Neural progenitor cell (in vitro differentiated cells): ENCODE data around the gene POR. TPM values are rescaled to one million over a fixed set of nuclear protein-coding genes. Genes with fewer than 3 reads are reported as not detected.
"Not testable (repeated sequence)": the region's sequence is repeated elsewhere in the genome, so short reads cannot be mapped to it uniquely, and the experiment has no call there.

ENCODE experiments used
- DNase-seq: peaks from one replicate; pipeline ENCODE4 v3.0.0-alpha.2; 2016; ENCODE audit warnings: low spot score
- H2AFZ ChIP-seq: fragments of 200-600 bp; sonication (generic); replicated peaks from 2 replicates; pipeline ENCODE4 v1.6.1; 2016; ENCODE audit warnings: antibody characterized with exemption
- H3F3A ChIP-seq: fragments of 200-600 bp; sonication (generic); 2 replicates; pipeline ENCODE4 v1.6.1; 2016; ENCODE audit warnings: antibody characterized with exemption, low read depth
- H3K27ac ChIP-seq: fragments of 200-600 bp; sonication (generic); 2 replicates; pipeline ENCODE4 v1.5.1; 2016; ENCODE audit warnings: mild to moderate bottlenecking
- H3K27me3 ChIP-seq: fragments of 200-600 bp; sonication (generic); 2 replicates; pipeline ENCODE4 v1.6.1; 2016; ENCODE audit warnings: mild to moderate bottlenecking, moderate library complexity
- H3K36me3 ChIP-seq: fragments of 200-600 bp; sonication (generic); 2 replicates; pipeline ENCODE4 v1.5.1; 2016
- H3K4me1 ChIP-seq: fragments of 200-600 bp; sonication (generic); 2 replicates; pipeline ENCODE4 v1.6.1; 2016; ENCODE audit warnings: mixed run types
- H3K4me2 ChIP-seq: fragments of 200-600 bp; sonication (generic); 2 replicates; pipeline ENCODE4 v1.6.1; 2016
- H3K4me3 ChIP-seq: fragments of 200-600 bp; sonication (generic); 2 replicates; pipeline ENCODE4 v1.5.1; 2016
- H3K79me2 ChIP-seq: fragments of 200-600 bp; sonication (generic); 2 replicates; pipeline ENCODE4 v1.6.1; 2016; ENCODE audit warnings: low read depth
- H3K9ac ChIP-seq: fragments of 200-600 bp; sonication (generic); 2 replicates; pipeline ENCODE4 v1.6.1; 2016
- H3K9me3 ChIP-seq: fragments of 200-600 bp; sonication (generic); 2 replicates; pipeline ENCODE4 v1.5.1; 2016; ENCODE audit warnings: low read depth
- H4K20me1 ChIP-seq: fragments of 200-600 bp; sonication (generic); 2 replicates; pipeline ENCODE4 v1.6.1; 2016; ENCODE audit warnings: low read depth
- H3K27ac Mint-ChIP-seq: 3 replicates; pipeline ENCODE4 v1.8.0; 2021; ENCODE audit warnings: mixed read lengths
- H3K27me3 Mint-ChIP-seq: 2 replicates; pipeline ENCODE4 v1.8.0; 2022; ENCODE audit warnings: low read depth, mild to moderate bottlenecking, inconsistent platforms, moderate library complexity, mixed read lengths; ENCODE audit not compliant: insufficient read depth
- H3K36me3 Mint-ChIP-seq: 3 replicates; pipeline ENCODE4 v1.8.0; 2021; ENCODE audit warnings: mixed read lengths
- H3K4me1 Mint-ChIP-seq: 3 replicates; pipeline ENCODE4 v1.8.0; 2021; ENCODE audit warnings: mixed read lengths
- H3K4me3 Mint-ChIP-seq: 3 replicates; pipeline ENCODE4 v1.8.0; 2021; ENCODE audit warnings: mild to moderate bottlenecking, moderate library complexity, mixed read lengths
- H3K9me3 Mint-ChIP-seq: 3 replicates; pipeline ENCODE4 v1.8.0; 2020; ENCODE audit warnings: mixed read lengths
- CTCF ChIP-seq: fragments of 200-600 bp; sonication (generic); IDR thresholded peaks from 2 replicates; pipeline ENCODE4 v1.5.1; 2017; ENCODE audit warnings: antibody characterized with exemption, mild to moderate bottlenecking
- EZH2 ChIP-seq: fragments of 200-600 bp; sonication (generic); IDR thresholded peaks from 2 replicates; pipeline ENCODE4 v1.6.1; 2017; ENCODE audit warnings: antibody characterized with exemption, mild to moderate bottlenecking, moderate library complexity
- EZH2phosphoT487 ChIP-seq: fragments of 200-600 bp; sonication (generic); IDR thresholded peaks from 2 replicates; pipeline ENCODE4 v1.6.1; 2017; ENCODE audit warnings: antibody characterized with exemption
- total RNA-seq: library from RNA; depleted of rRNA; stranded (reverse); fragments of >200 nt; gene quantifications from 2 replicates; pipeline ENCODE4 v1.2.3, GENCODE V29; 2015; ENCODE audit warnings: low replicate concordance

POR gene
- total RNA-seq, 1 donor from 2014 or later: 38.6 TPM

DNA sequence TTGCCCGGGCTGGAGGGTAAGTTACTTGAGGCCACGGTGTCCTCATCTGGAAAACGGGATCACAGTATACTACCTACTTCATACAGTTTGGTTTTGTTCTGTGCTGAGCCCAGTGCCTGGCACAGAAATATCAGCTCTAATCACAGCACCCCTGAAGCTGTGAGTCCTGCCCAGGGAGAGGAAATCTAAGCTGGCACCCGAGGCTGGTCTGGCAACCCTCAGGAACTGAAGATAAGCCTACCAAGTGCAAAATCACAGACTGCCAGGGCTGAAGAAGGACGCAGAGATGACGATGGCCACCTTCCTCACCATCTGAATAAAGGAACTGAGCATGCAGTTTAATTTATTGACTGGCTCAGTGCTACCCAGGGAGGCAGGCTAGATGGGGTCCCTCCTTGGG lies 87.2 kb downstream of the POR start:
- no peaks in the 10 kb centered on the region for H3K4me1 ChIP-seq
- no peaks in the 10 kb centered on the region for H3K79me2 ChIP-seq
- H3K9ac ChIP-seq: no peak overlapping the region
- no peaks in the 10 kb centered on the region for H4K20me1 ChIP-seq
- H2AFZ ChIP-seq: no peak overlapping the region
- H3K36me3 ChIP-seq: no peaks in the 10 kb centered on the region
- peaks cover 18% of the 10 kb centered on the region for H3K36me3 Mint-ChIP-seq
- TF ChIP-seq EZH2phosphoT487 (no peak), CTCF (no peak), EZH2 (no peak)
- H3K27ac Mint-ChIP-seq: no peak overlapping the region
- no peak overlapping the region for H3K27ac ChIP-seq
- no peaks in the 10 kb centered on the region for H3F3A ChIP-seq
- peaks cover 6% of the 10 kb centered on the region for H3K27me3 Mint-ChIP-seq
- no peaks in the 10 kb centered on the region for H3K9me3 ChIP-seq
- H3K4me3 Mint-ChIP-seq: no peak overlapping the region
- H3K4me1 Mint-ChIP-seq: no peaks in the 10 kb centered on the region
- no peak for DNase-seq
- peaks cover 2% of the 10 kb centered on the region for H3K9me3 Mint-ChIP-seq
- H3K27me3 ChIP-seq: no peaks in the 10 kb centered on the region
- H3K4me3 ChIP-seq: no peak overlapping the region
- H3K4me2 ChIP-seq: no peak overlapping the region

DNA sequence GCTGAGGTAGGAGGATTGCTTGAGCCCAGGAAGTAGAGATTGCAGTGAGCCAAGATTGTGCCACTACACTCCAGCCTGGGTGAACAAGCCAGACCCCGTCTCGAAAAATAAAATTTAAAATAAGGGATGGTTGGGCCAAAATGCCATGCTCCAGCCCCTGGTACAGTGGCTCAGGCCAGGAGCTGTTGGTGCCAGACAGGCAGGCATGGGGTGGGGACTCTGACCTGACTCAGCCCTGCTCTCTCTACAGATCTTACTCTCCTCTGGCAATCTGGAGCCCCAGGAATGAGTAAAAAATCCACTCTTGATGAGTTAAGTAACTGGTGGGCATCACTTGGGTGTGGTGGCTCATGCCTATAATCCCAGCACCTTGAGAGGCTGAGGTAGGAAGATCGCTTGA lies 87.9 kb downstream of the POR start:
- TF ChIP-seq CTCF: no peak
- no peak for TF ChIP-seq EZH2phosphoT487
- TF ChIP-seq EZH2: no peak
- Histone ChIP-seq H3K9ac (no peak overlapping the region), H3K79me2 (no peaks in the 10 kb centered on the region), H3K27ac (no peak overlapping the region), H3K9me3 (no peaks in the 10 kb centered on the region), H4K20me1 (no peaks in the 10 kb centered on the region), H3K27me3 (no peaks in the 10 kb centered on the region), H3F3A (no peaks in the 10 kb centered on the region), H3K4me3 (no peak overlapping the region), H3K4me1 (no peaks in the 10 kb centered on the region), H2AFZ (no peak overlapping the region), H3K4me2 (no peak overlapping the region), H3K36me3 (no peaks in the 10 kb centered on the region)
- Mint-ChIP-seq H3K27me3 (peaks cover 6% of the 10 kb centered on the region), H3K27ac (no peak overlapping the region), H3K4me3 (no peak overlapping the region), H3K4me1 (no peaks in the 10 kb centered on the region), H3K36me3 (peaks cover 14% of the 10 kb centered on the region), H3K9me3 (no peaks in the 10 kb centered on the region)
- DNase-seq: no peak

- H3K9me3 ChIP-seq: no peaks in the 10 kb centered on the region
- no peaks in the 10 kb centered on the region for H3K4me1 ChIP-seq
- no peak overlapping the region for H3K9ac ChIP-seq
- no peaks in the 10 kb centered on the region for H3K79me2 ChIP-seq
- DNase-seq: no peak
- H3K4me3 ChIP-seq: no peak overlapping the region
- no peaks in the 10 kb centered on the region for H3F3A ChIP-seq
- peaks cover 2% of the 10 kb centered on the region for H3K4me1 Mint-ChIP-seq
- no peaks in the 10 kb centered on the region for H3K9me3 Mint-ChIP-seq
- no peak for TF ChIP-seq CTCF
- TF ChIP-seq EZH2phosphoT487: no peak
- TF ChIP-seq EZH2: no peak
- H3K36me3 Mint-ChIP-seq: peaks cover 17% of the 10 kb centered on the region
- no peak overlapping the region for H3K27ac Mint-ChIP-seq
- no peak overlapping the region for H3K4me2 ChIP-seq
- H2AFZ ChIP-seq: no peak overlapping the region
- no peak overlapping the region for H3K4me3 Mint-ChIP-seq
- H3K27me3 Mint-ChIP-seq: peaks cover 6% of the 10 kb centered on the region
- H4K20me1 ChIP-seq: no peaks in the 10 kb centered on the region
- H3K27me3 ChIP-seq: no peaks in the 10 kb centered on the region
- H3K27ac ChIP-seq: no peak overlapping the region
- H3K36me3 ChIP-seq: no peaks in the 10 kb centered on the region
Observed at GRCh38 chr7:76003351-76003750, 88.4 kb downstream of the POR start.

DNA sequence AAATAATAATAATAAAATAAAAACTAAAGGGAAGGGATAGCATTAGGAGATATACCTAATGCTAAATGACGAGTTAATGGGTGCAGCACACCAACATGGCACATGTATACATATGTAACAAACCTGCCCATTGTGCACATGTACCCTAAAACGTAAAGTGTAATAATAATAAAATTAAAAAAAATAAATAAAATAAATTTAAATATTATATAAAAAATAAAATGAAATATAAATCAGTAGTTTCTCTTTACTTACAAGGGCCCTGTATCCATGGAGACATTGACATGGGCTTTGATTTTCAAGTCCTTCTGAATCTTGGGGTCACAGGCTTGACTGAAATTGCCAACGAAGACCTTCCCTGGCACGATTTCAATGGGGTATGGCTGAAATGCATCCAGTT lies 90.0 kb downstream of the POR start:
- H3K4me3 Mint-ChIP-seq, H3K27me3 Mint-ChIP-seq, H3K9me3 Mint-ChIP-seq, H3K27me3 ChIP-seq, H4K20me1 ChIP-seq, H3K36me3 ChIP-seq, H3K4me1 ChIP-seq, H2AFZ ChIP-seq, H3K4me2 ChIP-seq, H3K4me1 Mint-ChIP-seq, H3F3A ChIP-seq, H3K27ac Mint-ChIP-seq, H3K9me3 ChIP-seq, H3K27ac ChIP-seq, H3K79me2 ChIP-seq, H3K9ac ChIP-seq, DNase-seq, H3K4me3 ChIP-seq: not testable (repeated sequence)
- peaks cover 12% of the 10 kb centered on the region for H3K36me3 Mint-ChIP-seq
